Naive thymus-derived CD4-positive, alpha-beta T cell (primary cell): Measurements from ENCODE around the gene NDOR1. TPM values are rescaled to one million over a fixed set of nuclear protein-coding genes. Genes with fewer than 3 reads are reported as not detected.

Source experiments
- ATAC-seq: fragments of 150-1000 bp; cut with Tn5 transposase; 2 replicates; pipeline ENCODE4 v1.10.0; 2021; ENCODE audit warnings: mild to moderate bottlenecking, moderate library complexity
- CTCF ChIA-PET: fragments of 350-600 bp; sonication (Branson Sonifier 250); formaldehyde crosslinking; loops from one replicate; lab custom pipeline; 2021; ENCODE audit warnings: antibody characterized with exemption; lab: Charles Lee
- POLR2A ChIA-PET: fragments of 350-600 bp; sonication (Branson Sonifier 250); formaldehyde crosslinking; loops from one replicate; lab custom pipeline; 2021; ENCODE audit warnings: antibody characterized with exemption, inconsistent platforms; lab: Charles Lee
- DNase-seq, 9 donors: peaks; one replicate each; pipeline versions ENCODE4 v3.0.0 to v3.0.0-alpha.2; 2020 to 2022; ENCODE audit warnings: mixed read lengths in 1 of 9
- H3K27ac ChIP-seq: one replicate; pipeline ENCODE4 v1.7.0; 2013; ENCODE audit warnings: mild to moderate bottlenecking, low read depth, low read length, moderate library complexity
- H3K27me3 ChIP-seq, 2 donors: one replicate each; pipeline ENCODE4 v1.7.0; 2013; ENCODE audit warnings: low read length in 2 of 2, mild to moderate bottlenecking in 2 of 2, moderate library complexity in 2 of 2; ENCODE audit not compliant: control insufficient read depth in 2 of 2, insufficient read depth in 2 of 2
- H3K36me3 ChIP-seq, 3 experiments: 1 replicate in 2 of 3; 2 replicates in 1 of 3; pipeline ENCODE4 v1.7.0; 2013; ENCODE audit warnings: low read length in 3 of 3, mild to moderate bottlenecking in 3 of 3, moderate library complexity in 1 of 3; ENCODE audit not compliant: insufficient read depth in 3 of 3, control insufficient read depth in 2 of 3
- H3K4me1 ChIP-seq, 2 donors: one replicate each; pipeline ENCODE4 v1.7.0; 2013; ENCODE audit warnings: low read length in 2 of 2, mild to moderate bottlenecking in 2 of 2, moderate library complexity in 1 of 2; ENCODE audit not compliant: control insufficient read depth in 2 of 2, insufficient read depth in 2 of 2
- H3K4me3 ChIP-seq: 2 replicates; pipeline ENCODE4 v1.7.0; 2013; ENCODE audit warnings: mild to moderate bottlenecking, low read length
- H3K9me3 ChIP-seq, 3 experiments: 1 replicate in 2 of 3; 2 replicates in 1 of 3; pipeline ENCODE4 v1.7.0; 2013; ENCODE audit warnings: low read length in 3 of 3; ENCODE audit not compliant: control insufficient read depth in 2 of 3
- H3K27ac Mint-ChIP-seq, 9 donors: one replicate each; pipeline ENCODE4 v1.8.0; 2020 to 2022; ENCODE audit warnings: mixed read lengths in 9 of 9, mild to moderate bottlenecking in 8 of 9, moderate library complexity in 5 of 9, inconsistent platforms in 2 of 9
- H3K27me3 Mint-ChIP-seq, 5 donors: one replicate each; pipeline ENCODE4 v1.8.0; 2021 to 2022; ENCODE audit warnings: mixed read lengths in 5 of 5, mild to moderate bottlenecking in 1 of 5
- H3K36me3 Mint-ChIP-seq, 5 donors: one replicate each; pipeline ENCODE4 v1.8.0; 2020 to 2022; ENCODE audit warnings: mixed read lengths in 5 of 5, mild to moderate bottlenecking in 3 of 5, inconsistent platforms in 1 of 5
- H3K4me1 Mint-ChIP-seq, 7 donors: one replicate each; pipeline ENCODE4 v1.8.0; 2020 to 2022; ENCODE audit warnings: mixed read lengths in 7 of 7, mild to moderate bottlenecking in 3 of 7, inconsistent platforms in 1 of 7
- H3K4me3 Mint-ChIP-seq, 10 donors: one replicate each; pipeline ENCODE4 v1.8.0; 2020 to 2022; ENCODE audit warnings: mild to moderate bottlenecking in 10 of 10, mixed read lengths in 10 of 10, moderate library complexity in 6 of 10, inconsistent platforms in 2 of 10
- H3K9me3 Mint-ChIP-seq, 11 donors: one replicate each; pipeline ENCODE4 v1.8.0; 2020 to 2022; ENCODE audit warnings: mixed read lengths in 11 of 11, mild to moderate bottlenecking in 4 of 11, inconsistent platforms in 1 of 11, moderate library complexity in 1 of 11
- intact Hi-C, 2 donors: fragments of 100-400 bp; cut with micrococcal nuclease; formaldehyde crosslinking; loops; one replicate each; pipeline ENCODE4 v1.15.1; 2023
- polyA plus RNA-seq, 2 donors: library from polyadenylated mRNA; unstranded; fragments of 300-500 nt; fragmentation: Illumina TruSeq; gene quantifications; one replicate each; pipeline ENCODE4 v1.2.3, GENCODE V29; 2021
- total RNA-seq, 6 experiments: library from RNA in 5 of 6; stranded (reverse) in 5 of 6; gene quantifications; 1 replicate in 5 of 6; 2 replicates in 1 of 6; pipeline ENCODE4 v1.2.3 and lab custom pipeline; 2021 to 2026

Gene NDOR1
- total and polyA plus RNA-seq, 7 experiments from 2014 or later: 4.5 to 42.0 (median 33.0) TPM

GRCh38 chr9:137183980-137184595 is 21.4 kb upstream of the NDOR1 start:
- Mint-ChIP-seq H3K9me3 (peaks cover 0 to 2% (median 0%) of the 10 kb centered on the region in 11 donors), H3K36me3 (peaks cover 0 to 12% (median 4%) of the 10 kb centered on the region in 5 donors), H3K27me3 (no peaks in the 10 kb centered on the region), H3K4me1 (peaks cover 14 to 43% (median 22%) of the 10 kb centered on the region in 7 donors), H3K27ac (peak overlapping the region in 2 of 9 donors; percentile 5 to 8), H3K4me3 (peak overlapping the region in 5 of 10 donors; percentile 12 to 68 (median 34))
- ATAC-seq (no peak), DNase-seq (no peak)
- CTCF ChIA-PET: no interaction called here
- no peak overlapping the region for H3K4me3 ChIP-seq
- peaks cover 0 to 89% (median 14%) of the 10 kb centered on the region in 3 experiments for H3K36me3 ChIP-seq
- H3K4me1 ChIP-seq: peaks cover 17 to 23% of the 10 kb centered on the region in 2 donors
- no peaks in the 10 kb centered on the region for H3K27me3 ChIP-seq
- intact Hi-C loops: no loop called here
- POLR2A ChIA-PET: interaction anchor here (1.0 kb wide), 1 partner anchor 7 kb away, joined by 3 read pairs; no protein-coding TSS in a partner anchor
- H3K9me3 ChIP-seq: no peaks in the 10 kb centered on the region
- no peak overlapping the region for H3K27ac ChIP-seq

GRCh38 chr9:137184881-137185660 is 20.4 kb upstream of the NDOR1 start:
- H3K4me1 Mint-ChIP-seq: peaks cover 14 to 53% (median 28%) of the 10 kb centered on the region in 7 donors

GRCh38 chr9:137185921-137186320 is 19.6 kb upstream of the NDOR1 start:
- H3K36me3 ChIP-seq: peaks cover 0 to 85% (median 11%) of the 10 kb centered on the region in 3 experiments
- Mint-ChIP-seq H3K4me1 (peaks cover 14 to 59% (median 32%) of the 10 kb centered on the region in 7 donors), H3K27ac (peak overlapping the region in 1 of 9 donors; percentile 39), H3K27me3 (no peaks in the 10 kb centered on the region), H3K4me3 (peak overlapping the region in 3 of 10 donors; percentile 38 to 92 (median 48)), H3K9me3 (peaks cover 0 to 2% (median 0%) of the 10 kb centered on the region in 11 donors), H3K36me3 (peaks cover 0 to 12% (median 6%) of the 10 kb centered on the region in 5 donors)
- no peak overlapping the region for H3K27ac ChIP-seq
- POLR2A ChIA-PET: interaction anchor here (10.4 kb wide), 1 partner anchor 19 kb away, joined by 136 read pairs; the partner anchor contains the start of genes NDOR1, TMEM203 and TPRN
- H3K27me3 ChIP-seq: no peaks in the 10 kb centered on the region
- CTCF ChIA-PET: interaction anchor here (1.6 kb wide), 1 partner anchor 41 kb away, joined by 3 read pairs; the partner anchor contains the start of gene RNF224
- DNase-seq: no peak
- intact Hi-C loops: no loop called here
- peaks cover 30 to 32% of the 10 kb centered on the region in 2 donors for H3K4me1 ChIP-seq
- no peaks in the 10 kb centered on the region for H3K9me3 ChIP-seq
- ATAC-seq: no peak
- H3K4me3 ChIP-seq: no peak overlapping the region

More at GRCh38 chr9:137184881-137185660, 20.4 kb upstream of the NDOR1 start:
- DNase-seq (no peak), ATAC-seq (no peak)
- Histone ChIP-seq H3K9me3 (no peaks in the 10 kb centered on the region), H3K36me3 (peaks cover 0 to 85% (median 11%) of the 10 kb centered on the region in 3 experiments), H3K27ac (no peak overlapping the region), H3K4me1 (peaks cover 27 to 32% of the 10 kb centered on the region in 2 donors), H3K4me3 (no peak overlapping the region), H3K27me3 (no peaks in the 10 kb centered on the region)
- H3K4me3 Mint-ChIP-seq: peak overlapping the region in 2 of 10 donors; percentile 29 to 68
- CTCF ChIA-PET: no interaction called here
- no peaks in the 10 kb centered on the region for H3K27me3 Mint-ChIP-seq
- H3K9me3 Mint-ChIP-seq: peaks cover 0 to 2% (median 0%) of the 10 kb centered on the region in 11 donors
- POLR2A ChIA-PET: interaction anchor here (1.0 to 10.4 kb wide), 2 partner anchors 8 to 19 kb away, joined by 3 to 136 read pairs; partner anchors contain the start of genes NDOR1, TMEM203 and TPRN
- peaks cover 0 to 12% (median 4%) of the 10 kb centered on the region in 5 donors for H3K36me3 Mint-ChIP-seq
- intact Hi-C loops: no loop called here
- H3K27ac Mint-ChIP-seq: no peak overlapping the region

- POLR2A ChIA-PET: interaction anchor here (1.0 to 10.4 kb wide), 4 partner anchors 18 to 57 kb away, joined by 3 to 136 read pairs (median 14); partner anchors contain the start of genes NDOR1, TMEM203, TPRN and TUBB4B
These were observed 19.1 kb upstream of the NDOR1 start for GRCh38 chr9:137186385-137186784.

GRCh38 chr9:137187386-137187785 is 18.1 kb upstream of the NDOR1 start:
- Histone ChIP-seq H3K4me3 (peak overlapping the region; percentile 98), H3K36me3 (peaks cover 0 to 76% (median 11%) of the 10 kb centered on the region in 3 experiments), H3K4me1 (peaks cover 30 to 32% of the 10 kb centered on the region in 2 donors), H3K9me3 (no peaks in the 10 kb centered on the region), H3K27ac (peak overlapping the region; percentile 99), H3K27me3 (no peaks in the 10 kb centered on the region)
- no peak for ATAC-seq
- CTCF ChIA-PET: interaction anchor here (0.6 to 1.6 kb wide), 2 partner anchors 39 to 141 kb away, joined by 3 to 4 read pairs; partner anchors contain the start of genes NPDC1 and RNF224
- H3K4me1 Mint-ChIP-seq: peaks cover 14 to 61% (median 32%) of the 10 kb centered on the region in 7 donors
- POLR2A ChIA-PET: interaction anchor here (0.9 to 10.4 kb wide), 12 partner anchors 8 to 101 kb away, joined by 3 to 136 read pairs (median 6); partner anchors contain the start of genes CYSRT1, MAN1B1, NDOR1 and NELFB
- H3K9me3 Mint-ChIP-seq: peaks cover 0 to 2% (median 0%) of the 10 kb centered on the region in 11 donors
- DNase-seq: no peak
- H3K36me3 Mint-ChIP-seq: peaks cover 0 to 7% (median 6%) of the 10 kb centered on the region in 5 donors
- intact Hi-C loops: no loop called here
- H3K27me3 Mint-ChIP-seq: no peaks in the 10 kb centered on the region
- peak overlapping the region; percentile 85 to 94 (median 93) for H3K27ac Mint-ChIP-seq
- H3K4me3 Mint-ChIP-seq: peak overlapping the region; percentile 90 to 96 (median 92)

More at GRCh38 chr9:137186385-137186784, 19.1 kb upstream of the NDOR1 start:
- H3K9me3 Mint-ChIP-seq: peaks cover 0 to 2% (median 0%) of the 10 kb centered on the region in 11 donors
- peak overlapping the region; percentile 57 to 96 (median 92) for H3K4me3 Mint-ChIP-seq
- H3K9me3 ChIP-seq: no peaks in the 10 kb centered on the region
- CTCF ChIA-PET: interaction anchor here (1.6 kb wide), 1 partner anchor 40 kb away, joined by 3 read pairs; the partner anchor contains the start of gene RNF224
- peaks cover 0 to 12% (median 6%) of the 10 kb centered on the region in 5 donors for H3K36me3 Mint-ChIP-seq
- H3K27me3 ChIP-seq: no peaks in the 10 kb centered on the region
- H3K27ac ChIP-seq: no peak overlapping the region
- peaks cover 0 to 85% (median 11%) of the 10 kb centered on the region in 3 experiments for H3K36me3 ChIP-seq
- intact Hi-C loops: no loop called here
- no peak for ATAC-seq
- H3K27me3 Mint-ChIP-seq: no peaks in the 10 kb centered on the region
- H3K27ac Mint-ChIP-seq: peak overlapping the region in 4 of 9 donors; percentile 32 to 62 (median 48)
- no peak for DNase-seq
- H3K4me3 ChIP-seq: no peak overlapping the region
- H3K4me1 Mint-ChIP-seq: peaks cover 14 to 61% (median 32%) of the 10 kb centered on the region in 7 donors
- peaks cover 30 to 32% of the 10 kb centered on the region in 2 donors for H3K4me1 ChIP-seq
